Ovary (tissue), 3 donors: ENCODE results near the gene IL36G.

Experiments used
- EP300 ChIP-seq: sonication (generic); formaldehyde crosslinking; IDR thresholded peaks from one replicate; pipeline ENCODE4 v1.6.1; 2017; ENCODE audit warnings: antibody characterized with exemption
- TF ChIP-seq, protein P1 (sequence below), 3 donors: fragments of 450-650 bp in 2 of 3; fragments of 200-600 bp in 1 of 3; IDR thresholded peaks; one replicate each; pipeline versions ENCODE4 v1.5.1 to v1.8.0; 2016 to 2022; ENCODE audit warnings: antibody characterized with exemption in 3 of 3, mild to moderate bottlenecking in 1 of 3
- donor health status: DM: no; HTN: no; CAD: no.

DNA sequence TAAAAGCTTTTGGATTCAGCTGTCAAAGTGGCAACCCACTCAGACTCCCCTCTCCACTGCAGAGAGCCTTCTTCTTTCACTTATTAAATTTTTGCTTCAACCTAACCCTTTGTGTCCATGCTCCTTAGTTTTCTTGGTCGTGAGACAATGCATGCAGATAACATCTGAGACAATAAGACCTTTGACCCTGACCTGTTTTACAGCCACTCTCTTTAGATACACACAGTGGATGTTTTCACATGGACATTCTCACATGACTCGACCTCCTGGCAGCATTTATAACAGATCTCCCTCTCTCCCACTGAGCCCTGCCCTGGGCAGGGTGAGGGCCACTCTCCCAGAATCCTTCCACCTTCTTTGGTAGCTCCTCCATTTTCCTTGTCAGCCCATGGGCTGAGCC lies 30.4 kb upstream of the IL36G start:
- TF ChIP-seq, protein P1, sequence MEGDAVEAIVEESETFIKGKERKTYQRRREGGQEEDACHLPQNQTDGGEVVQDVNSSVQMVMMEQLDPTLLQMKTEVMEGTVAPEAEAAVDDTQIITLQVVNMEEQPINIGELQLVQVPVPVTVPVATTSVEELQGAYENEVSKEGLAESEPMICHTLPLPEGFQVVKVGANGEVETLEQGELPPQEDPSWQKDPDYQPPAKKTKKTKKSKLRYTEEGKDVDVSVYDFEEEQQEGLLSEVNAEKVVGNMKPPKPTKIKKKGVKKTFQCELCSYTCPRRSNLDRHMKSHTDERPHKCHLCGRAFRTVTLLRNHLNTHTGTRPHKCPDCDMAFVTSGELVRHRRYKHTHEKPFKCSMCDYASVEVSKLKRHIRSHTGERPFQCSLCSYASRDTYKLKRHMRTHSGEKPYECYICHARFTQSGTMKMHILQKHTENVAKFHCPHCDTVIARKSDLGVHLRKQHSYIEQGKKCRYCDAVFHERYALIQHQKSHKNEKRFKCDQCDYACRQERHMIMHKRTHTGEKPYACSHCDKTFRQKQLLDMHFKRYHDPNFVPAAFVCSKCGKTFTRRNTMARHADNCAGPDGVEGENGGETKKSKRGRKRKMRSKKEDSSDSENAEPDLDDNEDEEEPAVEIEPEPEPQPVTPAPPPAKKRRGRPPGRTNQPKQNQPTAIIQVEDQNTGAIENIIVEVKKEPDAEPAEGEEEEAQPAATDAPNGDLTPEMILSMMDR (IDR thresholded peaks at IDR 0.05) = no peak
- no peak for TF ChIP-seq EP300
